ENCODE measurements around the gene PDE4A.
"Not testable (repeated sequence)": the region's sequence is repeated elsewhere in the genome, so short reads cannot be mapped to it uniquely, and the experiment has no call there.

Gene PDE4A

GRCh38 chr19:10452726-10453618 lies 32.6 kb downstream of the PDE4A start:
- DNase-seq (ENCODE audit: low read depth, low spot score) = no peak
- H3K4me3 ChIP-seq (ENCODE audit: low read length) = no peak overlapping the region

GRCh38 chr19:10453852-10454251 lies 33.5 kb downstream of the PDE4A start:
- no peak for DNase-seq (ENCODE audit: low read depth, low spot score)
- no peak overlapping the region for H3K4me3 ChIP-seq (ENCODE audit: low read length)

- peak; percentile 35 for DNase-seq (ENCODE audit: low read depth, low spot score)
These were observed 33.9 kb downstream of the PDE4A start for GRCh38 chr19:10454267-10454666.

GRCh38 chr19:10458733-10459132 lies 38.4 kb downstream of the PDE4A start:
- DNase-seq (ENCODE audit: low read depth, low spot score); H3K4me3 ChIP-seq (ENCODE audit: low read length): not testable (repeated sequence)

More at GRCh38 chr19:10454267-10454666, 33.9 kb downstream of the PDE4A start:
- no peak overlapping the region for H3K4me3 ChIP-seq (ENCODE audit: low read length)

GRCh38 chr19:10460714-10461046 lies 40.3 kb downstream of the PDE4A start:
- H3K4me3 ChIP-seq (ENCODE audit: low read length) = no peak overlapping the region
- no peak for DNase-seq (ENCODE audit: low read depth, low spot score)

- H3K4me3 ChIP-seq (ENCODE audit: low read length) = no peak overlapping the region
- DNase-seq (ENCODE audit: low read depth, low spot score) = no peak
These were observed 41.0 kb downstream of the PDE4A start for GRCh38 chr19:10461047-10461949.

GRCh38 chr19:10462042-10462441 lies 41.7 kb downstream of the PDE4A start:
- not testable (repeated sequence) for DNase-seq (ENCODE audit: low read depth, low spot score); H3K4me3 ChIP-seq (ENCODE audit: low read length)

- H3K4me3 ChIP-seq (ENCODE audit: low read length) = no peak overlapping the region
- DNase-seq (ENCODE audit: low read depth, low spot score) = no peak
These were observed 42.2 kb downstream of the PDE4A start for GRCh38 chr19:10462557-10462956.

GRCh38 chr19:10464456-10464855 lies 44.1 kb downstream of the PDE4A start:
- no peak overlapping the region for H3K4me3 ChIP-seq (ENCODE audit: low read length)
- DNase-seq (ENCODE audit: low read depth, low spot score) = no peak

GRCh38 chr19:10467104-10467706 lies 46.9 kb downstream of the PDE4A start:
- H3K4me3 ChIP-seq (ENCODE audit: low read length) = no peak overlapping the region
- DNase-seq (ENCODE audit: low read depth, low spot score) = no peak

- DNase-seq (ENCODE audit: low read depth, low spot score) = no peak
- H3K4me3 ChIP-seq (ENCODE audit: low read length) = no peak overlapping the region
These were observed 47.8 kb downstream of the PDE4A start for GRCh38 chr19:10468133-10468532.

GRCh38 chr19:10471909-10472308 lies 51.6 kb downstream of the PDE4A start:
- H3K4me3 ChIP-seq (ENCODE audit: low read length) = no peak overlapping the region
- DNase-seq (ENCODE audit: low read depth, low spot score) = peak; percentile 52

- no peak overlapping the region for H3K4me3 ChIP-seq (ENCODE audit: low read length)
- DNase-seq (ENCODE audit: low read depth, low spot score) = no peak
These were observed 52.9 kb downstream of the PDE4A start for GRCh38 chr19:10473192-10473591.

- no peak for DNase-seq (ENCODE audit: low read depth, low spot score)
- no peak overlapping the region for H3K4me3 ChIP-seq (ENCODE audit: low read length)
These were observed 54.7 kb downstream of the PDE4A start for GRCh38 chr19:10474962-10475451.

- H3K4me3 ChIP-seq (ENCODE audit: low read length) = no peak overlapping the region
- no peak for DNase-seq (ENCODE audit: low read depth, low spot score)
These were observed 58.1 kb downstream of the PDE4A start for GRCh38 chr19:10478476-10478875.

GRCh38 chr19:10478903-10479384 lies 58.6 kb downstream of the PDE4A start:
- H3K4me3 ChIP-seq (ENCODE audit: low read length) = no peak overlapping the region
- peak; percentile 81 for DNase-seq (ENCODE audit: low read depth, low spot score)

- H3K4me3 ChIP-seq (ENCODE audit: low read length) = no peak overlapping the region
- DNase-seq (ENCODE audit: low read depth, low spot score) = no peak
These were observed 66.2 kb downstream of the PDE4A start for GRCh38 chr19:10486551-10486950.

GRCh38 chr19:10491472-10492047 lies 71.2 kb downstream of the PDE4A start:
- no peak for DNase-seq (ENCODE audit: low read depth, low spot score)
- no peak overlapping the region for H3K4me3 ChIP-seq (ENCODE audit: low read length)

GRCh38 chr19:10497371-10497770 lies 77.0 kb downstream of the PDE4A start:
- no peak for DNase-seq (ENCODE audit: low read depth, low spot score)
- no peak overlapping the region for H3K4me3 ChIP-seq (ENCODE audit: low read length)
